Activated T-helper 1 cell treated with anti-CD3 and anti-CD28 coated beads, Interleukin-12 subunit alpha, Interleukin-12 subunit beta, Interleukin-2, Interleukin-4 antibody, amounts not matched to agents 30 ng/mL and 10 ng/mL and 1 ng/mL, durations not matched to agents 14 hours and 24 hours and 36 hours (primary cell): ENCODE results near the gene CASP10. TPM values are rescaled to one million over a fixed set of nuclear protein-coding genes. Genes with fewer than 3 reads are reported as not detected.

Experiments
- DNase-seq: peaks from one replicate; pipeline ENCODE4 v3.0.0; 2021; ENCODE audit warnings: low spot score
- H3K27ac Mint-ChIP-seq: one replicate; pipeline ENCODE4 v1.8.0; 2021; ENCODE audit warnings: mild to moderate bottlenecking, mixed read lengths
- H3K27me3 Mint-ChIP-seq: one replicate; pipeline ENCODE4 v1.8.0; 2022; ENCODE audit warnings: mild to moderate bottlenecking, moderate library complexity, mixed read lengths; ENCODE audit not compliant: insufficient read depth
- H3K36me3 Mint-ChIP-seq: one replicate; pipeline ENCODE4 v1.8.0; 2021; ENCODE audit warnings: low read depth, mixed read lengths
- H3K4me1 Mint-ChIP-seq: one replicate; pipeline ENCODE4 v1.8.0; 2021; ENCODE audit warnings: low read depth, mixed read lengths
- H3K4me3 Mint-ChIP-seq: one replicate; pipeline ENCODE4 v1.8.0; 2021; ENCODE audit warnings: mild to moderate bottlenecking, moderate library complexity, mixed read lengths
- H3K9me3 Mint-ChIP-seq: one replicate; pipeline ENCODE4 v1.8.0; 2021; ENCODE audit warnings: mixed read lengths
- intact Hi-C: fragments of 100-400 bp; cut with micrococcal nuclease; formaldehyde crosslinking; loops from one replicate; pipeline ENCODE4 v1.15.1; 2024
- total RNA-seq: library from RNA; stranded (reverse); gene quantifications from 2 replicates; pipeline ENCODE4 v1.2.3, GENCODE V29; 2022

CASP10 gene
- total RNA-seq, 1 donor from 2014 or later, result 13.5 TPM

- Mint-ChIP-seq H3K9me3 (no peaks in the 10 kb centered on the region), H3K27ac (no peak overlapping the region), H3K4me1 (peaks cover 8% of the 10 kb centered on the region), H3K27me3 (no peaks in the 10 kb centered on the region), H3K36me3 (peaks cover 31% of the 10 kb centered on the region), H3K4me3 (no peak overlapping the region)
- no peak for DNase-seq
- intact Hi-C loops, result no loop called here
Observed at GRCh38 chr2:201208563-201209252, 25.8 kb downstream of the CASP10 start.

GRCh38 chr2:201215963-201216362 is 33.0 kb downstream of the CASP10 start:
- intact Hi-C loops, result no loop called here
- Mint-ChIP-seq H3K27ac (no peak overlapping the region), H3K36me3 (peaks cover 30% of the 10 kb centered on the region), H3K4me3 (no peak overlapping the region), H3K9me3 (no peaks in the 10 kb centered on the region), H3K27me3 (no peaks in the 10 kb centered on the region), H3K4me1 (peaks cover 51% of the 10 kb centered on the region)
- DNase-seq, result no peak

- DNase-seq, result no peak
- H3K4me1 Mint-ChIP-seq, result peaks cover 46% of the 10 kb centered on the region
- H3K4me3 Mint-ChIP-seq, result no peak overlapping the region
- intact Hi-C loops, result no loop called here
- H3K36me3 Mint-ChIP-seq, result peaks cover 29% of the 10 kb centered on the region
- no peak overlapping the region for H3K27ac Mint-ChIP-seq
- no peaks in the 10 kb centered on the region for H3K9me3 Mint-ChIP-seq
- H3K27me3 Mint-ChIP-seq, result no peaks in the 10 kb centered on the region
Observed at GRCh38 chr2:201216918-201217317, 34.0 kb downstream of the CASP10 start.

- Mint-ChIP-seq H3K4me3 (no peak overlapping the region), H3K27ac (no peak overlapping the region), H3K27me3 (no peaks in the 10 kb centered on the region), H3K9me3 (no peaks in the 10 kb centered on the region), H3K36me3 (peaks cover 35% of the 10 kb centered on the region), H3K4me1 (peaks cover 60% of the 10 kb centered on the region)
- no peak for DNase-seq
- intact Hi-C loops, result no loop called here
Observed at GRCh38 chr2:201218780-201219179, 35.8 kb downstream of the CASP10 start.

- Mint-ChIP-seq H3K9me3 (no peaks in the 10 kb centered on the region), H3K36me3 (peaks cover 35% of the 10 kb centered on the region), H3K27me3 (no peaks in the 10 kb centered on the region), H3K4me3 (no peak overlapping the region), H3K27ac (no peak overlapping the region), H3K4me1 (peaks cover 60% of the 10 kb centered on the region)
- no peak for DNase-seq
- intact Hi-C loops, result no loop called here
Observed at GRCh38 chr2:201219328-201220096, 36.6 kb downstream of the CASP10 start.

GRCh38 chr2:201220102-201220570 is 37.2 kb downstream of the CASP10 start:
- H3K27me3 Mint-ChIP-seq, result no peaks in the 10 kb centered on the region
- no peak for DNase-seq
- peaks cover 37% of the 10 kb centered on the region for H3K36me3 Mint-ChIP-seq
- no peaks in the 10 kb centered on the region for H3K9me3 Mint-ChIP-seq
- H3K4me1 Mint-ChIP-seq, result peaks cover 62% of the 10 kb centered on the region
- H3K27ac Mint-ChIP-seq, result no peak overlapping the region
- no peak overlapping the region for H3K4me3 Mint-ChIP-seq
- intact Hi-C loops, result no loop called here

GRCh38 chr2:201223089-201224073 is 40.4 kb downstream of the CASP10 start:
- Mint-ChIP-seq H3K4me1 (peaks cover 57% of the 10 kb centered on the region), H3K36me3 (peaks cover 23% of the 10 kb centered on the region), H3K9me3 (no peaks in the 10 kb centered on the region), H3K27ac (peak overlapping the region; percentile 61), H3K4me3 (no peak overlapping the region), H3K27me3 (no peaks in the 10 kb centered on the region)
- no peak for DNase-seq
- intact Hi-C loops, result no loop called here

GRCh38 chr2:201228271-201228911 is 45.5 kb downstream of the CASP10 start:
- DNase-seq, result no peak
- Mint-ChIP-seq H3K9me3 (no peaks in the 10 kb centered on the region), H3K36me3 (peaks cover 7% of the 10 kb centered on the region), H3K4me3 (peak overlapping the region; percentile 69), H3K4me1 (peaks cover 50% of the 10 kb centered on the region), H3K27me3 (no peaks in the 10 kb centered on the region), H3K27ac (peak overlapping the region; percentile 62)
- intact Hi-C loops, result no loop called here

GRCh38 chr2:201228912-201229290 is 46.0 kb downstream of the CASP10 start:
- Mint-ChIP-seq H3K27ac (peak overlapping the region; percentile 62), H3K9me3 (no peaks in the 10 kb centered on the region), H3K36me3 (peaks cover 7% of the 10 kb centered on the region), H3K4me3 (peak overlapping the region; percentile 69), H3K4me1 (peaks cover 47% of the 10 kb centered on the region), H3K27me3 (no peaks in the 10 kb centered on the region)
- intact Hi-C loops, result no loop called here
- no peak for DNase-seq

- Mint-ChIP-seq H3K9me3 (no peaks in the 10 kb centered on the region), H3K4me1 (peaks cover 57% of the 10 kb centered on the region), H3K27ac (peak overlapping the region; percentile 87), H3K4me3 (peak overlapping the region; percentile 93), H3K36me3 (peaks cover 10% of the 10 kb centered on the region), H3K27me3 (no peaks in the 10 kb centered on the region)
- intact Hi-C loops, result loop anchor here (1.0 to 10.0 kb wide), 14 partner anchors 20 to 803 kb away; partner anchors contain the start of genes ALS2, CASP10, FZD7 and HYCC2
- DNase-seq, result peak; percentile 88
Observed at GRCh38 chr2:201231781-201232466, 49.0 kb downstream of the CASP10 start.

- Mint-ChIP-seq H3K9me3 (no peaks in the 10 kb centered on the region), H3K4me1 (peaks cover 54% of the 10 kb centered on the region), H3K27ac (peak overlapping the region; percentile 87), H3K36me3 (peaks cover 10% of the 10 kb centered on the region), H3K27me3 (no peaks in the 10 kb centered on the region), H3K4me3 (peak overlapping the region; percentile 93)
- no peak for DNase-seq
- intact Hi-C loops, result loop anchor here (1.0 to 10.0 kb wide), 14 partner anchors 20 to 802 kb away; partner anchors contain the start of genes ALS2, CASP10, FZD7 and HYCC2
Observed at GRCh38 chr2:201232467-201232815, 49.5 kb downstream of the CASP10 start.
